GM10248 (cell line): ENCODE data around the gene LRFN2.

Experiments used
- CTCF ChIA-PET: fragments of 300-600 bp; sonication (Branson Sonifier 250); formaldehyde crosslinking; extraction: SDS; loops from one replicate; lab custom pipeline; 2021; ENCODE audit warnings: antibody characterized with exemption; lab: Yijun Ruan, JAX
- POLR2A ChIA-PET: fragments of 350-650 bp; sonication (Branson Sonifier 250); formaldehyde crosslinking; extraction: SDS; loops from one replicate; lab custom pipeline; 2020; ENCODE audit warnings: antibody characterized with exemption; lab: Yijun Ruan, JAX
- DNase-seq: peaks from one replicate; pipeline ENCODE4 v3.0.0; 2012; ENCODE audit errors: extremely low spot score
- TF ChIP-seq, protein P1 (sequence below): IDR thresholded peaks from 2 replicates; pipeline ENCODE4 v1.5.1; 2012; ENCODE audit warnings: mild to moderate bottlenecking, low read depth; ENCODE audit errors: extremely low read depth, missing control alignments, control extremely low read depth

The LRFN2 gene

DNA sequence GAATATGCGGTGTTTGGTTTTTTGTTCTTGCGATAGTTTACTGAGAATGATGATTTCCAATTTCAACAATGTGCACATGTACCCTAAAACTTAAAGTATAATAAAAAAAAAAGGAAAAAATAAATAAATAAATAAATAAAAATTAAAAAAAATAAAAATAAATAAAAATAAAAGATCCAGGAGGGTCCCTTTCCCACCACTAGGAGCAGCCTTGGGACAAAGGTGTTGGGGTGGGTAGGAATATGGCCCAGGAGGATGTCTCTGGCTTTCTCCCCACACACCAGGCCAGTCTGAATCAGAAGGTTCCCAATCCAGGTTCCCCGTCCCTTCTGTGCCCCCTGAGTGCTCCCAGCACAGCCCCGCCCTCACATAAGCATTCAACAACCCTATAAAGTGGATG lies 9.5 kb downstream of the LRFN2 start:
- TF ChIP-seq, protein P1, sequence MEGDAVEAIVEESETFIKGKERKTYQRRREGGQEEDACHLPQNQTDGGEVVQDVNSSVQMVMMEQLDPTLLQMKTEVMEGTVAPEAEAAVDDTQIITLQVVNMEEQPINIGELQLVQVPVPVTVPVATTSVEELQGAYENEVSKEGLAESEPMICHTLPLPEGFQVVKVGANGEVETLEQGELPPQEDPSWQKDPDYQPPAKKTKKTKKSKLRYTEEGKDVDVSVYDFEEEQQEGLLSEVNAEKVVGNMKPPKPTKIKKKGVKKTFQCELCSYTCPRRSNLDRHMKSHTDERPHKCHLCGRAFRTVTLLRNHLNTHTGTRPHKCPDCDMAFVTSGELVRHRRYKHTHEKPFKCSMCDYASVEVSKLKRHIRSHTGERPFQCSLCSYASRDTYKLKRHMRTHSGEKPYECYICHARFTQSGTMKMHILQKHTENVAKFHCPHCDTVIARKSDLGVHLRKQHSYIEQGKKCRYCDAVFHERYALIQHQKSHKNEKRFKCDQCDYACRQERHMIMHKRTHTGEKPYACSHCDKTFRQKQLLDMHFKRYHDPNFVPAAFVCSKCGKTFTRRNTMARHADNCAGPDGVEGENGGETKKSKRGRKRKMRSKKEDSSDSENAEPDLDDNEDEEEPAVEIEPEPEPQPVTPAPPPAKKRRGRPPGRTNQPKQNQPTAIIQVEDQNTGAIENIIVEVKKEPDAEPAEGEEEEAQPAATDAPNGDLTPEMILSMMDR = no peak
- POLR2A ChIA-PET = no interaction called here
- CTCF ChIA-PET = no interaction called here
- no peak for DNase-seq

DNA sequence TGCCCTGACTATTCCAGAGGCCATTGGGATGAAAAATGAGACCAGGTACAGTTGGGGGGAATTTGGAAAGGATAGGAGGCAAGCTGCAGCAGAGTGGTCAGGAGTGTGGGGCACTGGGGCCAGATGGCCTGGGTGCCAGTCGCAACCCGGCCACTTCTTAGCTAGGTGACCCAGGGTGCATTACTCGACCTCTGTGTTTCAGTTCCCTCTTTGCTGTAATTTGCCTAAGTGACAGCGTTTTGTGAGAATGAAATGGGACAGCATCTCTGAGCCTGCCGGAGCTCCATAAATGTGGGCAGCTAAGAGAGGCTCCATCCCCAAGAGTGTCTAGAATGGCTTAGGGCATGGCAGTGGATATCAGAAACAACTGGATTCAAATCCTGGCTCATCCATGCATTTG lies 13.9 kb downstream of the LRFN2 start:
- TF ChIP-seq, protein P1 = no peak
- ChIA-PET CTCF (interaction anchor here (1.3 to 1.8 kb wide), 5 partner anchors 10 to 23 kb away, joined by 3 to 5 read pairs (median 4); no protein-coding TSS in a partner anchor), POLR2A (no interaction called here)
- peak; percentile 41 for DNase-seq

DNA sequence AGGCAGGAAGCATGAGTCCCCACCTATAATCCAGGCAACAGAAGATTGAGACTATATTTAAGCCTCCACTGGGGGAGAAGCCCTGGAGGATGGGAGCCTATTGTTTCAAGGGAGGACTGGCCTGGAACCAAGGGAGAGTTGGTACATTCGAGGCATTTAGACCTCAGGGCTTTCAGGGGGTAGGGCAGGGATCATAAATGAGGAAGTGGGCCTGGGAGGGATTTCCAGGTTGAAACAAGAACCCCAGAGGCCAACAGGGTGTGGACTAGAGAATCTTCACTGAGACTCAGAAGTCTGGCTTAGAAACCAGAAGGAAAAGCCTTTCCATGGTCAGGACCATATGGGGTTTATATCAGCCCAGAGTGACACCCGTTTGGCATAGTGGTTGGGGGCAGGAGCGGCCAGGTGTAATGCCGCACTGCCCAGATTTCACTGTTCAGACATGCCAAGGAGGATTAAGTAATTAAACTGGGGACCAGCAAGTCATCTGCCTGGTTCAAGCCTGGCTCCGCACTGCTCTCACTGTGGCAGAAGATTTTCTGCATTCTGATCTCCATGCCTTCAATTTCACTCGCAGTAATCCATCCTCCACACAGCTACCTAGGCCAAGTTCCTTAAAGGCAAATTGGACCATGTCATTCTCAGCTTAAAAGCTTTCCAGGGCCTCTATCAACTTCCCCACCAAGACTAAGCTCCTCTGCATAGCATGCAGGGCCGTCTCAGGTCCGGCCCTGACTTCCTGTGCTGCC lies 17.8 kb downstream of the LRFN2 start:
- ChIA-PET CTCF (interaction anchor here (1.5 to 1.9 kb wide), 2 partner anchors 18 to 20 kb away, joined by 3 read pairs; partner anchors contain the start of gene LRFN2), POLR2A (no interaction called here)
- no peak for DNase-seq
- TF ChIP-seq, protein P1 = no peak

DNA sequence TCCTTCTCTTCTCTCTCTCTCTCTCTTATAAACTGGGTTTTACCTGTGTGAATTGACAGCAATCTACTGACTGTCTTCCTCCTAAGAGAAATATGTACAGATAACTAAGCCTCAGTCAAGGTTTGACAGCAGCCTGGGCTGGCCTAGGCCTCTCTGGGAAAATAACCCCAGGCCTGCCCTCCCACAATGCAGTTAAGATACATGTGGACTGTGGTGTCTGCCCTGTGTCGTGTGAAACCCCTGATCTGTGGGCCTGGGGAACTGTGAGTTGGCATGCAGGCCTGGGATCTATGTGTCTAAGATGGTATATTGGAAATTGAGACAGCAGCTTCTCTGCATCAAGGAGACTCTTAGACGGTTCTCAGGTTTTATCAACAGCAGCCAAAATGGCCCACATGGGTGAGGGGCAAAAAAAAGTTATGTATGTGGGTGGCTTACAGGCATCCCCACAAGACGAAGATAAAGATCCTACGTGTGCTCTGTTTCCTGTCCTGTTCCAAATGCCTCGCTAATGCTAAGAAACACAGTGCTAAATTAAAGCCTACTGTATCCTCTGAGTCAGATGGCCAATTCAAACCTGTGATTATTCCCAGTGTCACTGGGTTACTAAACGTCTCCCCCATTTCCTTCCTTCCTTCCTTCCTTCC lies 19.0 kb downstream of the LRFN2 start:
- CTCF ChIA-PET = no interaction called here
- DNase-seq = no peak

DNA sequence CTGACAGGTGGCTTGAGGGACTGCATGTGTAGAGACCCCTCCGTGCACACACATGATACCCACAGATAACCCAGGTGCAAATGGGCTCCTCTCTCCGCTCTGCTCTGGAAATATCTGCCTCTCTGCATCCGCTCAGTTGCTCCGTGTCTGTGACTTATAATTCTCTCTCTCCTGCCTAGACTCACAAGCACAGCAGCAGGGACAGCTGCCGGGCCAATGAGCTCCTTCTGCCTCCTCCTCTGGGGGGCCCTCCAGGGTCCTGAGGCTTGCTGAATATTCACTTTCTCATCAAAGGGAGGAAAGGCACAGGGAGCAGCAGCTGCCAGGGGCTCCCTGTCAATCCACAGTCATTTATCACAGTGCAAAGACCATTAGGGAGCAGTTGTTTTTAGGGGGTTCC lies 24.1 kb downstream of the LRFN2 start:
- DNase-seq = no peak
- POLR2A ChIA-PET = no interaction called here
- TF ChIP-seq, protein P1 = no peak
- CTCF ChIA-PET = interaction anchor here (2.1 kb wide), 1 partner anchor 11 kb away, joined by 7 read pairs; no protein-coding TSS in a partner anchor

More for the DNA sequence above, 19.0 kb downstream of the LRFN2 start:
- POLR2A ChIA-PET = no interaction called here
- TF ChIP-seq, protein P1 = no peak

DNA sequence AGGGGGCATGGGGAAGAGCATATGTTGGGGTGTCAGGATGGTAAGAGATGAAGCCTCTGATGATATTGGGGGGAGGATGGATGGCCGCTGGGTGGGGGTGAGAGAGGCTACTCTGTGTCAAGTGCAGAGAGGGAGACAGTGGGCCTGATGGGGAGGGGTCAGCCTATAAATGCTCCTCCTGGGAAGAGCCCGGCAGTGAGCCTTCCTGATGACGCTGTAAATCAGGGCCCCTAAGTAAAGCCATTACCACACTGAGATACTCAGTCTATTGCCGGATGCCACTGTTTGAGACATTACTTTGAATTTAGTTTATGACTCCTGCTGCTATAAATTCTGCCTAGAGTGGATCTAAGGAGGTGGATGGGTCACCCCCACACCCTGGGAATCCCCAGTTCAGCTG lies 28.1 kb downstream of the LRFN2 start:
- ChIA-PET CTCF (interaction anchor here (0.8 kb wide), 1 partner anchor 9 kb away, joined by 3 read pairs; no protein-coding TSS in a partner anchor), POLR2A (no interaction called here)
- TF ChIP-seq, protein P1 = no peak
- no peak for DNase-seq
